Psoas muscle (tissue), 8 donors: ENCODE results near the gene ZNF316. TPM values are rescaled to one million over a fixed set of nuclear protein-coding genes. Genes with fewer than 3 reads are reported as not detected.

ENCODE experiments used
- ATAC-seq, 4 donors: fragments of 200-7000 bp; cut with Tn5 transposase; one replicate each; pipeline ENCODE4 v1.9.1; 2020; ENCODE audit warnings: moderate library complexity in 3 of 4, mild to moderate bottlenecking in 2 of 4
- DNase-seq, 2 donors: peaks; one replicate each; pipeline ENCODE4 v3.0.0-alpha.2; 2020
- H3K27ac ChIP-seq: fragments of 200-600 bp; one replicate; pipeline ENCODE4 v1.8.0; 2022
- H3K27me3 ChIP-seq, 3 donors: fragments of 200-600 bp in 1 of 3; one replicate each; pipeline versions ENCODE4 v1.6.1 to v1.8.0; 2013 to 2022; ENCODE audit warnings: low read length in 2 of 3, mild to moderate bottlenecking in 2 of 3, moderate library complexity in 1 of 3; ENCODE audit not compliant: insufficient read depth in 3 of 3
- H3K36me3 ChIP-seq, 2 donors: fragments of 200-600 bp in 1 of 2; one replicate each; pipeline versions ENCODE4 v1.6.1 to v1.8.0; 2013 to 2022; ENCODE audit warnings: low read depth in 1 of 2, mild to moderate bottlenecking in 1 of 2, moderate library complexity in 1 of 2; ENCODE audit not compliant: insufficient read depth in 1 of 2
- H3K4me1 ChIP-seq: fragments of 200-600 bp; one replicate; pipeline ENCODE4 v1.8.0; 2022
- H3K4me3 ChIP-seq: fragments of 200-600 bp; one replicate; pipeline ENCODE4 v1.8.0; 2022; ENCODE audit warnings: mild to moderate bottlenecking
- H3K9me3 ChIP-seq: fragments of 200-600 bp; one replicate; pipeline ENCODE4 v1.8.0; 2022
- CTCF ChIP-seq: fragments of 200-600 bp; IDR thresholded peaks from one replicate; pipeline ENCODE4 v1.8.0; 2022; ENCODE audit warnings: antibody characterized with exemption
- WGBS, 3 donors: extraction: QIAGEN DNeasy Blood & Tissue Kit; methylation state at CpG; one replicate each; pipeline versions ENCODE4 v1.1.6 to v1.1.7; 2013; 5-methylcytosine and 5-hydroxymethylcytosine counted together
- intact Hi-C, 2 donors: fragments of 100-400 bp; cut with DNase I; formaldehyde crosslinking; loops; one replicate each; pipeline versions ENCODE4 v1.11.0 to v1.14.2; 2022
- polyA plus RNA-seq, 3 donors: library from polyadenylated mRNA; stranded (reverse); fragments of 200-250 nt; gene quantifications; one replicate each; pipeline ENCODE4 v1.2.3, GENCODE V29; 2013
- total RNA-seq, 4 donors: library from RNA; stranded (reverse); fragmentation: NEBNext Ultra II Directional in 2 of 4; extraction: Animal tissue kit (Norgen Biotek cat#: 25700) in 2 of 4; gene quantifications; one replicate each; pipeline versions ENCODE4 v1.2.1 to v1.2.4, GENCODE V29; 2021 to 2023
- donor health status: healthy with polysubstance abuse.
- donor health status: DM: no; HTN: no; CAD: no; lungs with moderate emphysema.
- donor health status: Bipolar disorder and iron deficiency.
- donor health status: healthy.
- donor health status: DM: yes; HTN: yes; CAD: no.
- donor health status: DM: no; HTN: no; CAD: no.
- donor health status: DM: no; HTN: no; CAD: no.
- donor health status: DM: yes; HTN: yes; CAD: no.

The ZNF316 gene
- total and polyA plus RNA-seq, 7 donors, result 9.4 to 21.7 (median 16.8) TPM

GRCh38 chr7:6691609-6692106 lies 54.5 kb downstream of the ZNF316 start:
- no peak overlapping the region for H3K27ac ChIP-seq
- intact Hi-C loops, result no loop called here
- ATAC-seq (no peak), DNase-seq (no peak)
- no peaks in the 10 kb centered on the region for H3K27me3 ChIP-seq
- no peak for TF ChIP-seq CTCF
- H3K4me3 ChIP-seq, result no peak overlapping the region
- H3K4me1 ChIP-seq, result no peaks in the 10 kb centered on the region
- H3K9me3 ChIP-seq, result peaks cover 98% of the 10 kb centered on the region
- peaks cover 70 to 100% of the 10 kb centered on the region in 2 donors for H3K36me3 ChIP-seq
- WGBS, 3 donors, result 97 to 99% (median 99%) methylated on average over 5 of the region's 5 CpGs

- DNase-seq (no peak), ATAC-seq (no peak)
- no peak overlapping the region for H3K4me3 ChIP-seq
- 95 to 96% (median 95%) methylated on average over 5 of the region's 5 CpGs for WGBS, 3 donors
- H3K36me3 ChIP-seq, result peaks cover 23 to 80% of the 10 kb centered on the region in 2 donors
- H3K27ac ChIP-seq, result no peak overlapping the region
- H3K9me3 ChIP-seq, result peaks cover 35% of the 10 kb centered on the region
- intact Hi-C loops, result no loop called here
- no peak for TF ChIP-seq CTCF
- no peaks in the 10 kb centered on the region for H3K27me3 ChIP-seq
- H3K4me1 ChIP-seq, result peaks cover 11% of the 10 kb centered on the region
Observed at GRCh38 chr7:6700793-6701192, 63.7 kb downstream of the ZNF316 start.

- H3K4me1 ChIP-seq, result peaks cover 11% of the 10 kb centered on the region
- peaks cover 26% of the 10 kb centered on the region for H3K9me3 ChIP-seq
- no peak overlapping the region for H3K27ac ChIP-seq
- no peak for TF ChIP-seq CTCF
- H3K4me3 ChIP-seq, result no peak overlapping the region
- intact Hi-C loops, result no loop called here
- no peaks in the 10 kb centered on the region for H3K27me3 ChIP-seq
- WGBS, 3 donors, result 73 to 96% (median 87%) methylated on average over 1 of the region's 1 CpG
- ATAC-seq, result no peak
- no peak for DNase-seq
- peaks cover 13 to 70% of the 10 kb centered on the region in 2 donors for H3K36me3 ChIP-seq
Observed at GRCh38 chr7:6701860-6702259, 64.7 kb downstream of the ZNF316 start.

Other genes starting within 250 kb of the ZNF316 start
- 10 to 100 TPM in 3 of 4 donors, 1 to 10 TPM in 1; 9.2 to 16.8 (median 12.8) TPM for gene DAGLB, start 189.4 kb upstream of the ZNF316 start, total RNA-seq
- 10 to 100 TPM; 10.6 to 23.8 (median 12.1) TPM for gene DAGLB, start 189.4 kb upstream of the ZNF316 start, polyA plus RNA-seq
- 10 to 100 TPM; 29.6 to 47.9 (median 42.6) TPM for gene KDELR2, start 153.2 kb upstream of the ZNF316 start, total RNA-seq
- 10 to 100 TPM; 31.9 to 69.7 (median 51.5) TPM for gene KDELR2, start 153.2 kb upstream of the ZNF316 start, polyA plus RNA-seq
- gene GRID2IP, start 85.9 kb upstream of the ZNF316 start, total RNA-seq, result under 1 TPM in 1 of 4 donors, not detected in 3; 0.06 TPM
- gene GRID2IP, start 85.9 kb upstream of the ZNF316 start, polyA plus RNA-seq, result under 1 TPM in 2 of 3 donors, not detected in 1; 0.01 to 0.03 TPM
- 10 to 100 TPM; 46.7 to 60.1 (median 56.1) TPM for gene ZDHHC4, start 59.9 kb upstream of the ZNF316 start, total RNA-seq
- 100 to 1,000 TPM in 1 of 3 donors, 10 to 100 TPM in 2; 60.0 to 112 (median 78.1) TPM for gene ZDHHC4, start 59.9 kb upstream of the ZNF316 start, polyA plus RNA-seq
- 10 to 100 TPM; 14.1 to 26.3 (median 21.3) TPM for gene INTS15, start 47.3 kb upstream of the ZNF316 start, total RNA-seq
- gene INTS15, start 47.3 kb upstream of the ZNF316 start, polyA plus RNA-seq, result 10 to 100 TPM; 20.3 to 46.0 (median 25.6) TPM
- gene ZNF853, start 21.7 kb upstream of the ZNF316 start, total RNA-seq, result 10 to 100 TPM in 3 of 4 donors, 1 to 10 TPM in 1; 7.0 to 10.5 (median 10.4) TPM
- 1 to 10 TPM; 4.4 to 7.8 (median 6.7) TPM for gene ZNF853, start 21.7 kb upstream of the ZNF316 start, polyA plus RNA-seq
- gene ZNF12, start 69.6 kb downstream of the ZNF316 start, total RNA-seq, result 10 to 100 TPM in 2 of 4 donors, 1 to 10 TPM in 2; 7.6 to 13.6 (median 11.0) TPM
- gene ZNF12, start 69.6 kb downstream of the ZNF316 start, polyA plus RNA-seq, result 10 to 100 TPM in 1 of 3 donors, 1 to 10 TPM in 2; 5.1 to 13.5 (median 7.7) TPM
- gene RSPH10B2, start 116.8 kb downstream of the ZNF316 start, total RNA-seq, result under 1 TPM; 0.20 to 0.79 (median 0.59) TPM
- gene RSPH10B2, start 116.8 kb downstream of the ZNF316 start, polyA plus RNA-seq, result under 1 TPM in 2 of 3 donors, not detected in 1; 0.13 to 0.27 TPM
- 10 to 100 TPM; 19.9 to 28.1 (median 24.1) TPM for gene CCZ1B, start 189.0 kb downstream of the ZNF316 start, total RNA-seq
- gene CCZ1B, start 189.0 kb downstream of the ZNF316 start, polyA plus RNA-seq, result 10 to 100 TPM; 14.5 to 19.2 (median 16.0) TPM